Neural crest cell (in vitro differentiated cells): ENCODE data around the gene PTPN2. TPM values are rescaled to one million over a fixed set of nuclear protein-coding genes. Genes with fewer than 3 reads are reported as not detected.

Experiments used
- DNase-seq: peaks from one replicate; pipeline ENCODE4 v3.0.0; 2021; ENCODE audit warnings: low read depth, mixed read lengths, low spot score
- H3K27ac Mint-ChIP-seq: one replicate; pipeline ENCODE4 v1.8.0; 2021; ENCODE audit warnings: mild to moderate bottlenecking, mixed read lengths; ENCODE audit not compliant: unreplicated experiment
- H3K27me3 Mint-ChIP-seq: 2 replicates; pipeline ENCODE4 v1.8.0; 2021; ENCODE audit warnings: low read depth, mild to moderate bottlenecking, mixed read lengths
- H3K36me3 Mint-ChIP-seq: 2 replicates; pipeline ENCODE4 v1.8.0; 2021; ENCODE audit warnings: low read depth, mild to moderate bottlenecking, mixed read lengths
- H3K4me1 Mint-ChIP-seq: 2 replicates; pipeline ENCODE4 v1.8.0; 2021; ENCODE audit warnings: mixed read lengths
- H3K4me3 Mint-ChIP-seq: one replicate; pipeline ENCODE4 v1.8.0; 2021; ENCODE audit warnings: mild to moderate bottlenecking, mixed read lengths
- H3K9me3 Mint-ChIP-seq: 2 replicates; pipeline ENCODE4 v1.8.0; 2021; ENCODE audit warnings: mixed read lengths
- total RNA-seq: library from RNA; stranded (reverse); gene quantifications from 2 replicates; pipeline ENCODE4 v1.2.1, GENCODE V29; 2021
- TF ChIP-seq, protein P1 (sequence below): fragments of 200-600 bp; sonication (generic); conservative IDR thresholded peaks from 2 replicates; pipeline ENCODE4 v1.5.0; 2021; ENCODE audit warnings: antibody characterized with exemption, mild to moderate bottlenecking

Gene PTPN2
- total RNA-seq, 1 donor from 2014 or later = 34.4 TPM

DNA sequence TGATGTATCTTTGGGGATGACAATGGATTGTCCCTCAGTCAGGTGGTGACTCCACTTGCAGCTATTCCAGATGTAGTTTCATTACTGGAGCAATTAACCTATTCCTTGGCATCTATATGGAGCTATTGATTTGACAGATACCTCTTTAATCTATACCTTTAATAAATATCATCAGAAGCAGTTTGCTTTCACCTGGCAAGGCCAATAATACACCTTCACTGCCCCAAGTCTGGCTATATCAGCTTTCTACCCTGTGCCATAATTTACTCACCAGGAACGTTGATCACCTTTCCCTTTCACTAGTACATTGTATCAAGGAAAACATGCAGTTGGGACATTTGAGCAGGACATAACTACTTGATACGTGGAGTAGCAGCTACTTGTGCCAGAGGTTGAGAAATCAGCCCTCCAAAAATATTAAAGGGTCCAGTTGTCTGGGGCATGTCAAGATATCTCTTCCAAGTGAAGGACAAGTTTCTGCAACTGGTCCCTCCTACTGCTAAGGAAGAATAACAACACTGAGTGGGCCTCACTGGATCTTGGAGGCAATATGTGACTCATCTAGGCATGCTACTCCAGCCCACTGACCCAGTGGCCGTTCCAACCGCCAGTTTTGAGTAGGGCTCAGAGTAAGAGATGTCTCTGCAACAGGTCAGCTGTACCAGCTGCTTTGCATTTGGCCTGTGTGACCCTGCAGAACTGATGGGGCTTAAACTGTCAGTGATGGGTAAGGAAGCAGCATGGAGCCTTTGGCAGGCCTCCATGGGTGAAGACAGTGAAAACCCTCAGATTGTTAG is 114.2 kb downstream of the PTPN2 start:
- Mint-ChIP-seq H3K9me3 (no peaks in the 10 kb centered on the region), H3K36me3 (no peaks in the 10 kb centered on the region), H3K4me1 (peaks cover 5% of the 10 kb centered on the region), H3K4me3 (no peak overlapping the region), H3K27me3 (no peaks in the 10 kb centered on the region), H3K27ac (no peak overlapping the region)
- TF ChIP-seq, protein P1, sequence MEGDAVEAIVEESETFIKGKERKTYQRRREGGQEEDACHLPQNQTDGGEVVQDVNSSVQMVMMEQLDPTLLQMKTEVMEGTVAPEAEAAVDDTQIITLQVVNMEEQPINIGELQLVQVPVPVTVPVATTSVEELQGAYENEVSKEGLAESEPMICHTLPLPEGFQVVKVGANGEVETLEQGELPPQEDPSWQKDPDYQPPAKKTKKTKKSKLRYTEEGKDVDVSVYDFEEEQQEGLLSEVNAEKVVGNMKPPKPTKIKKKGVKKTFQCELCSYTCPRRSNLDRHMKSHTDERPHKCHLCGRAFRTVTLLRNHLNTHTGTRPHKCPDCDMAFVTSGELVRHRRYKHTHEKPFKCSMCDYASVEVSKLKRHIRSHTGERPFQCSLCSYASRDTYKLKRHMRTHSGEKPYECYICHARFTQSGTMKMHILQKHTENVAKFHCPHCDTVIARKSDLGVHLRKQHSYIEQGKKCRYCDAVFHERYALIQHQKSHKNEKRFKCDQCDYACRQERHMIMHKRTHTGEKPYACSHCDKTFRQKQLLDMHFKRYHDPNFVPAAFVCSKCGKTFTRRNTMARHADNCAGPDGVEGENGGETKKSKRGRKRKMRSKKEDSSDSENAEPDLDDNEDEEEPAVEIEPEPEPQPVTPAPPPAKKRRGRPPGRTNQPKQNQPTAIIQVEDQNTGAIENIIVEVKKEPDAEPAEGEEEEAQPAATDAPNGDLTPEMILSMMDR = no peak
- no peak for DNase-seq

DNA sequence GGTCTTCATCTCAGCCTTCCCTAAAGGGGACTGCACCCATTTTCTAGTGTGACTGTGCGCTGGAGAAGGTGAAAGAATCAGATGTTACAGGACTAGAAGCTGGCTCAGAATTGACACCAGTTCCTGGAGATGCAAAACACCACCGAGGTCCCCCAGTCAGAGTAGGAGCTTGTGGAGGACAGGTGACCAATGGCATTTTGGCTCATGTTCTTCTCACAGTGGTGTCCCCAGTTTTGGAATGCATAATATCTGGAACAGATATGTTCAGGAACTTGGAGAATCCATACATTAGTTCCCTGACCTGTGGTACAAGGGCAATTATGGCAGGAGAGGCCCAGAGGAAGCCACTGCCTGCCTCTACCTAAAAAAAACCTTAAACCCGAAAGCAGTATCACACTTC is 114.9 kb downstream of the PTPN2 start:
- TF ChIP-seq, protein P1 = no peak
- H3K27me3 Mint-ChIP-seq = no peaks in the 10 kb centered on the region
- no peaks in the 10 kb centered on the region for H3K36me3 Mint-ChIP-seq
- DNase-seq = no peak
- H3K4me3 Mint-ChIP-seq = no peak overlapping the region
- H3K27ac Mint-ChIP-seq = peak overlapping the region; percentile 19
- no peaks in the 10 kb centered on the region for H3K9me3 Mint-ChIP-seq
- H3K4me1 Mint-ChIP-seq = peaks cover 5% of the 10 kb centered on the region

- H3K27me3 Mint-ChIP-seq = no peaks in the 10 kb centered on the region
- H3K4me1 Mint-ChIP-seq = peaks cover 5% of the 10 kb centered on the region
These were observed 115.4 kb downstream of the PTPN2 start for GRCh38 chr18:12768625-12769024.

DNA sequence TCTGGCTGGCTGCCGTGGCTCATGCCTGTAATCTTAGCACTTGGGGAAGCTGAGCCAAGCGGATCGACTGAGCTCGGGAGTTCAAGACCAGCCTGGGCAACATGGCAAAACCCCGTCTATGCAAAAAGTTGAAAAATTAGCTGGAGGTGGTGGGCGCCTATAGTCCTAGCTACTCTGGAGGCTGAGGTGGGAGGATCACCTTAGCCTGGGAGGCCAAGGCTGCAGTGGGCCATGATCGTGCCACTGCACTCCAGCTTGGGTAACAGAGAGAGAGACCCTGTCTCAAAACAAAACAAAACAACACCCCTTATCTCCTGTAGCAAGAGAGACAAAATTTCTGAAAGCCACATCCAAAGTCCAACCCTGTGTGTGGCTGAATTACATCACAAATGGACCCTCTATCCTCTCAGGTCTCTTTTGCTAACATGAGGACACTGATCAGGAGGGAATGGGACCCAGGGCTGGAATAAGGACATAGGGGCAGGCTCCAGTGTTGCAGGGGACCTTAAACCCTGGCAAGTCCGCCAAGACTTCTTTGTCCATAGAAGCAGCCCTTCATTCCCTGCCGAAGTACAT is 116.4 kb downstream of the PTPN2 start:
- Mint-ChIP-seq H3K4me1 (peaks cover 6% of the 10 kb centered on the region), H3K36me3 (no peaks in the 10 kb centered on the region), H3K9me3 (no peaks in the 10 kb centered on the region), H3K4me3 (no peak overlapping the region), H3K27me3 (no peaks in the 10 kb centered on the region), H3K27ac (no peak overlapping the region)
- DNase-seq = no peak
- TF ChIP-seq, protein P1 = no peak

More at GRCh38 chr18:12768625-12769024, 115.4 kb downstream of the PTPN2 start:
- H3K9me3 Mint-ChIP-seq = no peaks in the 10 kb centered on the region
- DNase-seq = no peak
- H3K27ac Mint-ChIP-seq = no peak overlapping the region
- H3K36me3 Mint-ChIP-seq = no peaks in the 10 kb centered on the region
- TF ChIP-seq, protein P1 = no peak
- H3K4me3 Mint-ChIP-seq = no peak overlapping the region

GRCh38 chr18:12766986-12767433 is 117.0 kb downstream of the PTPN2 start:
- H3K4me3 Mint-ChIP-seq = no peak overlapping the region
- TF ChIP-seq, protein P1 = peak; percentile 43
- DNase-seq = peak; percentile 6
- H3K4me1 Mint-ChIP-seq = peaks cover 11% of the 10 kb centered on the region
- no peaks in the 10 kb centered on the region for H3K36me3 Mint-ChIP-seq
- H3K9me3 Mint-ChIP-seq = no peaks in the 10 kb centered on the region
- peak overlapping the region; percentile 73 for H3K27ac Mint-ChIP-seq
- H3K27me3 Mint-ChIP-seq = no peaks in the 10 kb centered on the region
